Measurements from ENCODE around the gene FBXO21.

DNA sequence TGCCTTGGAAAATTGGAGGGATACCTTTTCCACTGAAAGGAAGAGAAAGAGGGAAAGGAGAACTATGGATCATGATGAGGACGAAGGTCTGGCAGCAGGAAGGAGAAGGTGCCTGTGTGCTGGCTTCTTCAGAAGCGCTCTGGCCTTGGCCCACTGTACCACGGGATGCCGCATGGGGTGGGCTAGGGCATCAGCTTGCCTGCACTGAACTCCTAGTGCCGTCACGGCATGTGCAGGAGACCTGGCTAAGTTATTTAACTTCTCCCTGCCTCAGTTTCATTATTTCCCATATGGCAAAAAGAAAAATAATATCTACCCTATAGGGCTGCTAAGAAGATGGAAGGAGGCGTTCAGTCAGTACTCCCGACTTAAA lies 28.1 kb downstream of the FBXO21 start:
- TF ChIP-seq CTCF (IDR thresholded peaks at IDR 0.05) (no peak), POLR2AphosphoS5 (IDR thresholded peaks at IDR 0.05) (no peak)
